ENCODE results near the gene GDF15.
A peak's percentile ranks its signal among the peaks of the same experiment; 100 is the strongest.
"Not testable (repeated sequence)": the region's sequence is repeated elsewhere in the genome, so short reads cannot be mapped to it uniquely, and the experiment has no call there.

Gene GDF15

GRCh38 chr19:18392417-18392816, 6.5 kb downstream of the GDF15 start:
- DNase-seq, result no peak

- no peak for DNase-seq
Measured at GRCh38 chr19:18392926-18393325, 7.0 kb downstream of the GDF15 start.

- no peak for DNase-seq
Measured at GRCh38 chr19:18393836-18394235, 7.9 kb downstream of the GDF15 start.

GRCh38 chr19:18396471-18397241, 10.7 kb downstream of the GDF15 start:
- DNase-seq, result no peak

- DNase-seq, result no peak
Measured at GRCh38 chr19:18397242-18398202, 11.6 kb downstream of the GDF15 start, which contains the start of gene LRRC25. TSS of gene LRRC25 (minus strand) at chr19:18397622. CDS start at chr19:18396963, 659 bp downstream.

- peak; percentile 50 for DNase-seq
Measured at GRCh38 chr19:18399008-18399407, 13.1 kb downstream of the GDF15 start.

GRCh38 chr19:18401580-18402112, 15.7 kb downstream of the GDF15 start:
- DNase-seq, result peak; percentile 76

DNA sequence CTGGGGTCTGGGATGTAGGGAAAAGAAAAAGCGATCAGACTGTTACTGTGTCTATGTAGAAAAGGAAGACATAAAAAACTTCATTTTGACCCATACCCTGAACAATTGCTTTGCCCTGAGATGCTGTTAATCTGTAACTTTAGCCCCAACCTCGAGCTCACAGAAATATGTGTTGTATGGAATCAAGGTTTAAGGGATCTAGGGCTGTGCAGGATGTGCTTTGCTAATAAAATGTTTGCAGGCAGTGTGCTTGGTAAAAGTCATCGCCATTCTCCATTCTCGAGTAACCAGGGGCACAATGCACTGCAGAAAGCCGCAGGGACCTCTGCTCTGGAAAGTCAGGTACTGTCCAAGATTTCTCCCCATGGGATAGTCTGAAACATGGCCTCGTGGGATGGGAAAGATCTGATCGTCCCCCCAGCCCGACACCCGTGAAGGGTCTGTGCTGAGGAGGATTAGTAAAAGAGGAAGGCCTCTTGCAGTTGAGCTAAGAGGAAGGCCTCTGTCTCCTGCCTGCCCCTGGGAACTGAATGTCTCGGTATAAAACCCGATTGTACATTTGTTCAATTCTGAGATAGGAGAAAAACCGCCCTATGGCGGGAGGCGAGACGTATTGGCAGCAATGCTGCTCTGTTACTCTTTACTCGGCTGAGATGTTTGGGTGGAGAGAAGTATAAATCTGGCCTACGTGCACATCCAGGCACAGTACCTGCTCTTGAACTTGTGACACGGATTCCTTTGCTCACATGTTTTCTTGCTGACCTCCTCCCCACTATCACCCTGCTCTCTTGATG, 16.7 kb downstream of the GDF15 start:
- DNase-seq, result not testable (repeated sequence)

DNA sequence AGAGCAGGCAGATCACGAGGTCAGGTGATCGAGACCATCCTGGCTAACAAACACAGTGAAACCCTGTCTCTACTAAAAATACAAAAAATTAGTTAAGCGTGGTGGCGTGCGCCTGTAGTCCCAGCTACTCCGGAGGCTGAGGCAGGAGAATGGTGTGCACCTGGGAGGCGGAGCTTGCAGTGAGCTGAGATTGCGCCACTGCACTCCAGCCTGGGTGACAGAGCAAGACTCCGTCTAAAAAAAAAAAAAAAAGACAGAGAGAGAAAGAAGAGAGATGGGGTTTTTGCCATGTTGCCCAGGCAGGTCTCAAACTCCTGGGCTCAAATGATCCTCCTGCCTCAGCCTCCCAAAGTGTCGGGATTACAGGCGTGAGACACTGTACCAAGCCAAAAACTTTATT, 19.8 kb downstream of the GDF15 start:
- not testable (repeated sequence) for DNase-seq

GRCh38 chr19:18406749-18407148, 20.8 kb downstream of the GDF15 start:
- no peak for DNase-seq

GRCh38 chr19:18408053-18408476, 22.1 kb downstream of the GDF15 start:
- no peak for DNase-seq

DNA sequence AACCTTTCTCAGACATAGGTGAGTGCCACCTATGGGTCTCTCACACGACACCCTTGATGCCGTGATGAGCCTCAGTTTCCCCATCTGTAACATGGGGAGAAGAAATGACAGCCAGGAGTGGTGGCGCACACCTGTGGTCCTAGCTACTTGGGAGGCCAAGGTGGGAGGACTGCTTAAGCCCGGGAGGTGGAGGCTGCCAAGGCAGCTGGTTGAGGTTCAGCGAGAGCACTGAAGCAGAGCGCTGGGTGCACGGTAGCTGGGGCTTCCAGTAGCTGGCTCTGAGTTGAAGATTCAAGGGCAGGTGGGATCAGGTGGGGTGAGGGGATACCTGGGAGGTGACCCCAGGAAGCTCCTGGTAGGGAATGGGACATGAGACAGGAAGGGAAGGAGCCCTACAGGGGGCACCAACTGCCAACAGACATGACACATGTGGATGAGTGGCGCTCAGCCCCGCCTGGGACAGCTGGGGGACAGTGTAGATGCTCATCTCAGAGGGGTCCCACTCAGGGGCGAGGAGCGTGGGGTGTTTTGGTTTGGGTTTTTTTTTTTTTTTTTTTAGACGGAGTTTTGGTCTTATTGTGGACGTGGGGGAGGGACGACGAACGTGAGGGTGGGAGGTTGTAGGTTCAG, 26.8 kb downstream of the GDF15 start:
- DNase-seq, result no peak

GRCh38 chr19:18414504-18415177, 28.7 kb downstream of the GDF15 start:
- no peak for DNase-seq

DNA sequence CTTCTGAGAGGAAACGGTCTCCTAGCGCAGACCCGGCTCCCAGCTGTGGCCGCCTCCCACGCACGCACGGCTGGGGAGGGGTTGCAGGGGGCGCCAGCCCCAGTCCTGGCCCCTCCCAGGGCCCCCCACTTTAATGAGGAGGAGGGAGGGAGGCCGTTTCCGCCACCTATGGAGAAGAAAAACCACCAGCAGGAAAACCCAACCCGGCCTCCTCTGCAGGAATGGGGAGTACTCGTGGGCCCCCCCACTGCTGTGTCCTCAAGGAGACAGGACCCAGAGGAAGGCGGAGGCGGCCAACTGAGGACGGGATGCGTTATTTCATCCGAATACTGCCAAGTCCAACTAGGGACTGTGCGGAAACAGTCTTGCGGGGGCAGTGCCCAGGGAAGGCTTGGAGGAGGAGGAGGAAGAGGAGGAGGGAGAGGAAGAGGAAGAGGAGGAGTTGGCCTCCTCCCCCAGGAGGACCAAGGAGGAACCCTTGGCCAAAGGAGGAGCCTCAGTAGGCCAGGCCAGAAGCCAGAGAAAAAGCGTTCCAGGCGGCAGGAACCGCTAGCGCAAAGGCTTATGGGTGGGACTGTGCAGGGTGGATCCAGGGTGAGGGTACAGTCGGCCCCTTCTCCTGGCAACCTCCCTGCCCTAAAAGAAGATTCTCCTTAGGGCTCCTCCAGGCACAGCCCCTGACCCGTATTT, 29.4 kb downstream of the GDF15 start:
- peak; percentile 86 for DNase-seq

DNA sequence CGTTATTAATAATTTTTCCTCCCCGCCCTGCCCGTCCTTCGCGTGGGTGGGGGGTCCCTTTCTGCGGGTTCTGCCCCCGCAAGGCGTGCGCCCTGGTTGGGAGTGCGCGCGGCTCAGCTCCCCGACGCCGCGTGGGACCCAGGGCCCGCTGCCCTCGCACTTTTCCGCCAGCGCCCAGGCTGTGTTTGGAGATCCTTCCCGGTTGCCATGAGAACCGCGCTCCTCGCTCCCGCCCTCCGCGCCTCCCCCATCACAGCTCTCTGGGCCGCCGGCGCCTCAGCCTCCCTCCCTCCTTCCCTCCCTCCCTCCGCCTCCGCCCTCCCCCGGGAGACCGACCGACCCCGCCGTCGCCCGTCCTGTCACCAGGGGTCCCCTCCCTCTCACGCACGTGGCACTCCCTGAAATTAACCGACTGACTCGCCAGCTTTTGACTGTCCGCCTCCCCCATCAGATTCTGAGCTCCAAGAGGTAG, 30.9 kb downstream of the GDF15 start:
- DNase-seq, result peak; percentile 93

- DNase-seq, result peak; percentile 94
Measured at GRCh38 chr19:18417250-18418028, 31.5 kb downstream of the GDF15 start.

DNA sequence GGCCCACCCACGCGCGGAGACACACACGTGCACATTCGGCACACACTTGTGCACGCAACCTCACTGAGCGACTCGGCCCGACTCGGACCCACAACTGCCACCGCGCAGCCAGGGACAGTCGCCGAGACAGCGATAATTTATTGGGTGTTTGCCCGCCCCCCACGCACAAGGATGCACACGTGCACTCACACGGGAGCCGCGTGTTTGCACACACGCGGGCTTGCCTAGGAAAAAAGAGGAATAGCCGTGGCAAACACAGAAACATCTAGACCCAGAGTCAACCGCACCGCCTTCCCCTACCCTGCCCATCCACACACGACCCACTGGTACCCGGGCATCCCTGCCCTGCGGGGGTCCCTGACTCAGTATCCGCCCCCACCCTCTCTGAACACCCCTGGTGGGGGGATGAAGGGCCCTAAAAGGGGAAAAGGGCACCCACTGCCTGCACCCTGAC, 32.1 kb downstream of the GDF15 start:
- no peak for DNase-seq

GRCh38 chr19:18418483-18419194, 32.7 kb downstream of the GDF15 start:
- no peak for DNase-seq

Measured in fibroblast of skin of scalp (primary cell).